ENCODE measurements around the gene SPAG9. TPM values are rescaled to one million over a fixed set of nuclear protein-coding genes. Genes with fewer than 3 reads are reported as not detected.
"Not testable (repeated sequence)": the region's sequence is repeated elsewhere in the genome, so short reads cannot be mapped to it uniquely, and the experiment has no call there.

Gene SPAG9
- total RNA-seq, 4 donors from 2014 or later: 117 to 240 (median 154) TPM

- H3K27ac ChIP-seq: no peak overlapping the region
- H3K36me3 ChIP-seq: no peaks in the 10 kb centered on the region
- TF ChIP-seq CTCF (IDR thresholded peaks at IDR 0.05) (no peak), POLR2A (IDR thresholded peaks at IDR 0.05) (no peak)
- DNase-seq: no peak
- intact Hi-C loops (cut with DNase I): no loop called here
- H3K27me3 ChIP-seq: no peaks in the 10 kb centered on the region
- H3K4me3 ChIP-seq (replicated peaks in 1 of 3): no peak overlapping the region
- no peaks in the 10 kb centered on the region for H3K9me3 ChIP-seq
- peaks cover 7 to 19% of the 10 kb centered on the region in 2 donors for H3K4me1 ChIP-seq
- 88 to 97% methylated on average over 3 of the region's 3 CpGs for WGBS, 2 donors
Measured at GRCh38 chr17:51135956-51136355, 15.3 kb upstream of the SPAG9 start.

- Histone ChIP-seq H3K36me3 (no peaks in the 10 kb centered on the region), H3K27ac (peak overlapping the region; percentile 40 to 79 (median 41)), H3K27me3 (no peaks in the 10 kb centered on the region), H3K4me3 (replicated peaks in 1 of 3) (no peak overlapping the region), H3K4me1 (peaks cover 7 to 21% of the 10 kb centered on the region in 2 donors), H3K9me3 (no peaks in the 10 kb centered on the region)
- DNase-seq: no peak
- 87 to 89% methylated on average over 2 of the region's 2 CpGs for WGBS, 2 donors
- TF ChIP-seq CTCF (IDR thresholded peaks at IDR 0.05): no peak
- TF ChIP-seq POLR2A (IDR thresholded peaks at IDR 0.05): no peak
- intact Hi-C loops (cut with DNase I): no loop called here
Measured at GRCh38 chr17:51133365-51133764, 12.7 kb upstream of the SPAG9 start.

GRCh38 chr17:51132964-51133319, 12.3 kb upstream of the SPAG9 start:
- DNase-seq: no peak
- Histone ChIP-seq H3K36me3 (no peaks in the 10 kb centered on the region), H3K4me3 (replicated peaks in 1 of 3) (no peak overlapping the region), H3K4me1 (peaks cover 7 to 25% of the 10 kb centered on the region in 2 donors), H3K27me3 (no peaks in the 10 kb centered on the region), H3K27ac (peak overlapping the region; percentile 40 to 79 (median 41)), H3K9me3 (no peaks in the 10 kb centered on the region)
- no peak for TF ChIP-seq CTCF (IDR thresholded peaks at IDR 0.05)
- TF ChIP-seq POLR2A (IDR thresholded peaks at IDR 0.05): no peak
- intact Hi-C loops (cut with DNase I): no loop called here

GRCh38 chr17:51128076-51128475, 7.4 kb upstream of the SPAG9 start:
- TF ChIP-seq CTCF (IDR thresholded peaks at IDR 0.05) (no peak), POLR2A (IDR thresholded peaks at IDR 0.05) (no peak)
- intact Hi-C loops (cut with DNase I): no loop called here
- no peak for DNase-seq
- Histone ChIP-seq H3K9me3 (no peaks in the 10 kb centered on the region), H3K27ac (no peak overlapping the region), H3K4me3 (replicated peaks in 1 of 3) (no peak overlapping the region), H3K4me1 (peaks cover 3 to 27% of the 10 kb centered on the region in 2 donors), H3K36me3 (no peaks in the 10 kb centered on the region), H3K27me3 (no peaks in the 10 kb centered on the region)
- 71 to 72% methylated on average over 3 of the region's 3 CpGs for WGBS, 2 donors

- TF ChIP-seq POLR2A (IDR thresholded peaks at IDR 0.05) (no peak), CTCF (IDR thresholded peaks at IDR 0.05) (no peak)
- intact Hi-C loops (cut with DNase I): no loop called here
- Histone ChIP-seq H3K27me3 (no peaks in the 10 kb centered on the region), H3K36me3 (no peaks in the 10 kb centered on the region), H3K4me1 (peaks cover 10 to 20% of the 10 kb centered on the region in 2 donors), H3K27ac (peak overlapping the region in 2 of 3 donors; percentile 2 to 16), H3K9me3 (no peaks in the 10 kb centered on the region), H3K4me3 (replicated peaks in 1 of 3) (no peak overlapping the region)
- 91 to 93% methylated on average over 5 of the region's 5 CpGs for WGBS, 2 donors
- no peak for DNase-seq
Measured at GRCh38 chr17:51124640-51125503, 4.2 kb upstream of the SPAG9 start.

GRCh38 chr17:51122473-51123115, 1.9 kb upstream of the SPAG9 start:
- intact Hi-C loops (cut with DNase I); H3K36me3 ChIP-seq; DNase-seq; H3K9me3 ChIP-seq; H3K27me3 ChIP-seq; H3K4me3 ChIP-seq (replicated peaks in 1 of 3): not testable (repeated sequence)
- peak overlapping the region; percentile 99 to 100 (median 99) for H3K27ac ChIP-seq
- 93 to 95% methylated on average over 10 of the region's 10 CpGs for whole genome bisulfite sequencing, 2 donors
- H3K4me1 ChIP-seq: peaks cover 20 to 25% of the 10 kb centered on the region in 2 donors
